ENCODE results near the gene SENP3. TPM values are rescaled to one million over a fixed set of nuclear protein-coding genes. Genes with fewer than 3 reads are reported as not detected.

The SENP3 gene
- total and polyA plus RNA-seq, 2 of the 13 experiments (the other 11 are each of a cell fraction or from before 2014, with no cell fraction given), result 55.8 to 75.4 TPM

DNA sequence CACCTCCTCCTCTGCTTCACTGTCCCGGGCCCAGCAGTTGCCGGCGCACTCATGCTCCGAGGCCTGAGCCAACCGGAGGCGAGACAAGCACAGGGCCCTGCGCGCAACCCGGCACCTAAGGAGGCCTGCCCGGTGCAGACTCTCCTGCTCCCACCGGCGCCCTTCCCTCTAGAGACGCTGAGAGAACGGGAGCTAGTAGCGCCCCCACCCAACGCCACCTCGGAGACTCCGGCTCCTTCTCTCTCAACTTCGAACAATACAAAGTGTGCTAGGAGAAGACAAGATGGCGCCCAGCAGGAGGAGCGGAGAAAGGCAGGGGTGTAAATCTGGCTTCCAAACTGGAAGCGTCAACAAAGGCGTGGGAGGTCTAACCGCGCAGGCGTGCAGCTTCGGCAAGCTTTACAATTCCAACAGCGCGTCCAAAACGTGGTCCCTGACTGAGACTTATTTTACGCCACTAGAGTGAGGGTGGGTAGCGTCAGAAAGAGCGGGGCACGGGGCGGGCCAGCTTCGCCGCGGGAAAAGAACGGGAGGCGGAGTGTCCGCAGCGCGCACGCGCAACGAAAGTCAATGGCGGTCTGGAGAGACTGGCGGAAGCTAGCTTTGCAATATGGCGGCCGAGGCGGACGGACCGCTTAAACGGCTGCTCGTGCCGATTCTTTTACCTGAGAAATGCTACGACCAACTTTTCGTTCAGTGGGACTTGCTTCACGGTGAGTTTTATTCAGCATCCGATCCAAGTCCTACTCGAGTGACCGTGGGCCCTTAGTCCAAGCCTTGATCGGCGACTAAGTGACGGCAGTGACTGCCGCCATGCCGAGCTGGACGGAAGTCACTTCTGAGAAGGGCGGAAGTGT is 21.8 kb downstream of the SENP3 start, which contains the start of gene MPDU1 (continued):
- TF ChIP-seq, protein P1, sequence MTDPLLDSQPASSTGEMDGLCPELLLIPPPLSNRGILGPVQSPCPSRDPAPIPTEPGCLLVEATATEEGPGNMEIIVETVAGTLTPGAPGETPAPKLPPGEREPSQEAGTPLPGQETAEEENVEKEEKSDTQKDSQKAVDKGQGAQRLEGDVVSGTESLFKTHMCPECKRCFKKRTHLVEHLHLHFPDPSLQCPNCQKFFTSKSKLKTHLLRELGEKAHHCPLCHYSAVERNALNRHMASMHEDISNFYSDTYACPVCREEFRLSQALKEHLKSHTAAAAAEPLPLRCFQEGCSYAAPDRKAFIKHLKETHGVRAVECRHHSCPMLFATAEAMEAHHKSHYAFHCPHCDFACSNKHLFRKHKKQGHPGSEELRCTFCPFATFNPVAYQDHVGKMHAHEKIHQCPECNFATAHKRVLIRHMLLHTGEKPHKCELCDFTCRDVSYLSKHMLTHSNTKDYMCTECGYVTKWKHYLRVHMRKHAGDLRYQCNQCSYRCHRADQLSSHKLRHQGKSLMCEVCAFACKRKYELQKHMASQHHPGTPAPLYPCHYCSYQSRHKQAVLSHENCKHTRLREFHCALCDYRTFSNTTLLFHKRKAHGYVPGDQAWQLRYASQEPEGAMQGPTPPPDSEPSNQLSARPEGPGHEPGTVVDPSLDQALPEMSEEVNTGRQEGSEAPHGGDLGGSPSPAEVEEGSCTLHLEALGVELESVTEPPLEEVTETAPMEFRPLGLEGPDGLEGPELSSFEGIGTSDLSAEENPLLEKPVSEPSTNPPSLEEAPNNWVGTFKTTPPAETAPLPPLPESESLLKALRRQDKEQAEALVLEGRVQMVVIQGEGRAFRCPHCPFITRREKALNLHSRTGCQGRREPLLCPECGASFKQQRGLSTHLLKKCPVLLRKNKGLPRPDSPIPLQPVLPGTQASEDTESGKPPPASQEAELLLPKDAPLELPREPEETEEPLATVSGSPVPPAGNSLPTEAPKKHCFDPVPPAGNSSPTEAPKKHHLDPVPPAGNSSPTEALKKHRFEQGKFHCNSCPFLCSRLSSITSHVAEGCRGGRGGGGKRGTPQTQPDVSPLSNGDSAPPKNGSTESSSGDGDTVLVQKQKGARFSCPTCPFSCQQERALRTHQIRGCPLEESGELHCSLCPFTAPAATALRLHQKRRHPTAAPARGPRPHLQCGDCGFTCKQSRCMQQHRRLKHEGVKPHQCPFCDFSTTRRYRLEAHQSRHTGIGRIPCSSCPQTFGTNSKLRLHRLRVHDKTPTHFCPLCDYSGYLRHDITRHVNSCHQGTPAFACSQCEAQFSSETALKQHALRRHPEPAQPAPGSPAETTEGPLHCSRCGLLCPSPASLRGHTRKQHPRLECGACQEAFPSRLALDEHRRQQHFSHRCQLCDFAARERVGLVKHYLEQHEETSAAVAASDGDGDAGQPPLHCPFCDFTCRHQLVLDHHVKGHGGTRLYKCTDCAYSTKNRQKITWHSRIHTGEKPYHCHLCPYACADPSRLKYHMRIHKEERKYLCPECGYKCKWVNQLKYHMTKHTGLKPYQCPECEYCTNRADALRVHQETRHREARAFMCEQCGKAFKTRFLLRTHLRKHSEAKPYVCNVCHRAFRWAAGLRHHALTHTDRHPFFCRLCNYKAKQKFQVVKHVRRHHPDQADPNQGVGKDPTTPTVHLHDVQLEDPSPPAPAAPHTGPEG (CRISPR knock-in tag; IDR thresholded peaks at IDR 0.05), result peak; percentile 91
- TF ChIP-seq ZNF782 (CRISPR knock-in tag; IDR thresholded peaks at IDR 0.05; ENCODE audit: borderline replicate concordance) (no peak; the same call in 1 of the 2 replicates), RAD51 (IDR thresholded peaks at IDR 0.05; ENCODE audit: borderline replicate concordance) (no peak), MATR3 (CRISPR knock-in tag; IDR thresholded peaks at IDR 0.05) (no peak), GLI4 (CRISPR knock-in tag; IDR thresholded peaks at IDR 0.05; ENCODE audit: borderline replicate concordance) (no peak), YEATS2 (CRISPR knock-in tag; IDR thresholded peaks at IDR 0.05; ENCODE audit: borderline replicate concordance) (peak; percentile 88), ZFAT (CRISPR knock-in tag; conservative IDR thresholded peaks at IDR 0.05) (no peak), NPAS2 (CRISPR knock-in tag; IDR thresholded peaks at IDR 0.05; ENCODE audit: borderline replicate concordance) (no peak), ZNF674 (CRISPR knock-in tag; IDR thresholded peaks at IDR 0.05; ENCODE audit: low read depth) (no peak), KDM5B (CRISPR knock-in tag; IDR thresholded peaks at IDR 0.05; ENCODE audit: borderline replicate concordance) (peak; percentile 80; the same call in 1 of the 2 replicates), EEA1 (CRISPR knock-in tag; IDR thresholded peaks at IDR 0.05; ENCODE audit: borderline replicate concordance) (no peak), ZNF747 (CRISPR knock-in tag; IDR thresholded peaks at IDR 0.05; ENCODE audit: borderline replicate concordance) (peak; percentile 90), PCBP2 (optimal IDR thresholded peaks at IDR 0.05; ENCODE audit: low read depth, low read length, poor library complexity, severe bottlenecking) (no peak), KAT8 (CRISPR knock-in tag; IDR thresholded peaks at IDR 0.05) (peak; percentile 95), ZNF891 (CRISPR knock-in tag; IDR thresholded peaks at IDR 0.05) (no peak), ZNF136 (CRISPR knock-in tag; IDR thresholded peaks at IDR 0.05; ENCODE audit: low read depth) (peak; percentile 78; the same call in 1 of the 2 replicates), ZNF24 (IDR thresholded peaks at IDR 0.05) (0 out of 2 replicates have a peak, but pooled peaks have one; percentile 14), ISL2 (CRISPR knock-in tag; IDR thresholded peaks at IDR 0.05) (peak; percentile 66), MAFF (IDR thresholded peaks at IDR 0.05; ENCODE audit: low read depth, low read length) (no peak), MTA1 (CRISPR knock-in tag; IDR thresholded peaks at IDR 0.05; ENCODE audit: borderline replicate concordance) (no peak)
- TF ChIP-seq, protein P2, sequence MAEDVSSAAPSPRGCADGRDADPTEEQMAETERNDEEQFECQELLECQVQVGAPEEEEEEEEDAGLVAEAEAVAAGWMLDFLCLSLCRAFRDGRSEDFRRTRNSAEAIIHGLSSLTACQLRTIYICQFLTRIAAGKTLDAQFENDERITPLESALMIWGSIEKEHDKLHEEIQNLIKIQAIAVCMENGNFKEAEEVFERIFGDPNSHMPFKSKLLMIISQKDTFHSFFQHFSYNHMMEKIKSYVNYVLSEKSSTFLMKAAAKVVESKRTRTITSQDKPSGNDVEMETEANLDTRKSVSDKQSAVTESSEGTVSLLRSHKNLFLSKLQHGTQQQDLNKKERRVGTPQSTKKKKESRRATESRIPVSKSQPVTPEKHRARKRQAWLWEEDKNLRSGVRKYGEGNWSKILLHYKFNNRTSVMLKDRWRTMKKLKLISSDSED (CRISPR knock-in tag; IDR thresholded peaks at IDR 0.05), result no peak
- TF ChIP-seq, protein P3, sequence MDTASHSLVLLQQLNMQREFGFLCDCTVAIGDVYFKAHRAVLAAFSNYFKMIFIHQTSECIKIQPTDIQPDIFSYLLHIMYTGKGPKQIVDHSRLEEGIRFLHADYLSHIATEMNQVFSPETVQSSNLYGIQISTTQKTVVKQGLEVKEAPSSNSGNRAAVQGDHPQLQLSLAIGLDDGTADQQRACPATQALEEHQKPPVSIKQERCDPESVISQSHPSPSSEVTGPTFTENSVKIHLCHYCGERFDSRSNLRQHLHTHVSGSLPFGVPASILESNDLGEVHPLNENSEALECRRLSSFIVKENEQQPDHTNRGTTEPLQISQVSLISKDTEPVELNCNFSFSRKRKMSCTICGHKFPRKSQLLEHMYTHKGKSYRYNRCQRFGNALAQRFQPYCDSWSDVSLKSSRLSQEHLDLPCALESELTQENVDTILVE (CRISPR knock-in tag; IDR thresholded peaks at IDR 0.05), result no peak; the same call in 1 of the 2 replicates
